GM23248 (cell line): Measurements from ENCODE around the gene GRB10. TPM values are rescaled to one million over a fixed set of nuclear protein-coding genes. Genes with fewer than 3 reads are reported as not detected.

ENCODE experiments used
- DNase-seq: peaks from one replicate; pipeline ENCODE4 v3.0.0-alpha.2; 2015
- H2AFZ ChIP-seq: fragments of 200-600 bp; sonication (generic); 2 replicates; pipeline ENCODE4 v1.6.1; 2016; ENCODE audit warnings: antibody characterized with exemption
- H3F3A ChIP-seq: fragments of 200-600 bp; sonication (generic); 2 replicates; pipeline ENCODE4 v1.6.1; 2016; ENCODE audit warnings: mild to moderate bottlenecking, antibody characterized with exemption, mixed run types; ENCODE audit not compliant: insufficient read depth
- H3K27ac ChIP-seq: fragments of 200-600 bp; sonication (generic); 2 replicates; pipeline ENCODE4 v1.5.1; 2016; ENCODE audit warnings: mild to moderate bottlenecking
- H3K27me3 ChIP-seq: fragments of 200-600 bp; sonication (generic); replicated peaks from 2 replicates; pipeline ENCODE4 v1.6.1; 2016; ENCODE audit warnings: mild to moderate bottlenecking; ENCODE audit not compliant: insufficient read depth
- H3K36me3 ChIP-seq: fragments of 200-600 bp; sonication (generic); 2 replicates; pipeline ENCODE4 v1.6.1; 2016; ENCODE audit warnings: low read depth, mild to moderate bottlenecking
- H3K4me1 ChIP-seq: fragments of 200-600 bp; sonication (generic); 2 replicates; pipeline ENCODE4 v1.6.1; 2016; ENCODE audit warnings: mild to moderate bottlenecking; ENCODE audit not compliant: insufficient read depth
- H3K4me2 ChIP-seq: fragments of 200-600 bp; sonication (generic); one replicate; pipeline ENCODE4 v1.6.1; 2016; ENCODE audit warnings: mild to moderate bottlenecking; ENCODE audit not compliant: unreplicated experiment
- H3K4me3 ChIP-seq: fragments of 200-600 bp; sonication (generic); 2 replicates; pipeline ENCODE4 v1.5.1; 2016; ENCODE audit warnings: mild to moderate bottlenecking
- H3K79me2 ChIP-seq: fragments of 200-600 bp; sonication (generic); 2 replicates; pipeline ENCODE4 v1.6.1; 2016; ENCODE audit warnings: mild to moderate bottlenecking; ENCODE audit not compliant: insufficient read depth
- H3K9ac ChIP-seq: fragments of 200-600 bp; sonication (generic); 2 replicates; pipeline ENCODE4 v1.6.1; 2016; ENCODE audit warnings: mild to moderate bottlenecking
- H3K9me2 ChIP-seq: fragments of 200-600 bp; sonication (generic); 2 replicates; pipeline ENCODE4 v1.6.1; 2016; ENCODE audit warnings: mixed run types, mild to moderate bottlenecking, moderate library complexity; ENCODE audit not compliant: insufficient read depth
- H3K9me3 ChIP-seq: fragments of 200-600 bp; sonication (generic); one replicate; pipeline ENCODE4 v1.6.1; 2017; ENCODE audit warnings: low read depth
- H4K20me1 ChIP-seq: fragments of 200-600 bp; sonication (generic); 2 replicates; pipeline ENCODE4 v1.6.0; 2016; ENCODE audit not compliant: insufficient read depth
- EZH2 ChIP-seq: fragments of 200-600 bp; sonication (generic); IDR thresholded peaks from 2 replicates; pipeline ENCODE4 v1.6.1; 2018; ENCODE audit warnings: antibody characterized with exemption, mild to moderate bottlenecking; ENCODE audit not compliant: insufficient read depth, poor library complexity, severe bottlenecking
- EZH2phosphoT487 ChIP-seq: fragments of 200-600 bp; sonication (generic); IDR thresholded peaks from 2 replicates; pipeline ENCODE4 v1.6.1; 2018; ENCODE audit warnings: antibody characterized with exemption, moderate library complexity, mild to moderate bottlenecking, low read depth; ENCODE audit not compliant: insufficient read depth
- WGBS, 2 experiments: methylation state at CpG; one replicate each; pipeline ENCODE4 v1.1.6; 2015 to 2017; ENCODE audit warnings: low lambda C conversion rate in 2 of 2, low coverage in 1 of 2; ENCODE audit errors: missing lambda C conversion rate in 2 of 2; 5-methylcytosine and 5-hydroxymethylcytosine counted together
- in situ Hi-C: fragments of 300-500 bp; cut with MboI; formaldehyde crosslinking; loops from 2 replicates; pipeline ENCODE4 v1.15.0; 2020
- polyA plus RNA-seq: library from polyadenylated mRNA; unstranded; fragments of >200 nt; fragmentation: Nextera tagmentation; extraction: Ambion mirVana; gene quantifications from 2 replicates; pipeline ENCODE4 v1.2.1, GENCODE V29; 2016
- total RNA-seq: library from RNA; depleted of rRNA; stranded (reverse); fragments of >200 nt; shearing (Covaris generic); gene quantifications from 2 replicates; pipeline ENCODE4 v1.2.3, GENCODE V29; 2014

The GRB10 gene
- total and polyA plus RNA-seq, 2 experiments from 2014 or later = 12.9 to 25.9 TPM

DNA sequence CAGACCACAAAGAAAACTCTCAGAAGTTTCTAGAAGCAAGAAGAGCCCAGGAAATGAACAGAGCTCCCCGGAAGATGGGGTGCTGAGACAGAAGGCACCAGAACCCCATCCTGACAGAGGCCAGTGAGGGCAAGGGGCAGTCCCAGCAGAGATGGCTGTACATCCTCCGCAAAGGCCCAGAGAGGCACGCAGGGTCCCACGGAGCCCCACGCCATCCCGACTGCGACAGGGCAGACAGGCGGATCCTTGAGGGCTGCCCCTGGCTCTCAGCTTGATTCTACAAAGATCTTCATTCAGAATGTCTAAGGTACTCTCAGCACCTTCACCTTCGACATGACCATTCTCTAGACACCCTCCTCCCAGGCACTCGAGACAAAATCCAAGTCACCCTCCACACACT lies 109.6 kb downstream of the GRB10 start:
- in situ Hi-C loops = no loop called here
- Histone ChIP-seq H3K9me2 (no peaks in the 10 kb centered on the region), H2AFZ (no peak overlapping the region), H4K20me1 (peaks cover 5% of the 10 kb centered on the region; the same call in 1 of the 2 replicates), H3K4me1 (no peaks in the 10 kb centered on the region), H3F3A (no peaks in the 10 kb centered on the region), H3K36me3 (peaks cover 10% of the 10 kb centered on the region; the same call in 1 of the 2 replicates), H3K9me3 (no peaks in the 10 kb centered on the region), H3K27me3 (no peaks in the 10 kb centered on the region), H3K9ac (no peak overlapping the region), H3K4me3 (no peak overlapping the region), H3K4me2 (no peak overlapping the region), H3K27ac (no peak overlapping the region), H3K79me2 (peaks cover 19% of the 10 kb centered on the region; the same call in 1 of the 2 replicates)
- WGBS, 2 experiments = 89 to 92% methylated on average over 10 of the region's 10 CpGs
- DNase-seq = no peak
- TF ChIP-seq EZH2 = no peak
- no peak for TF ChIP-seq EZH2phosphoT487

DNA sequence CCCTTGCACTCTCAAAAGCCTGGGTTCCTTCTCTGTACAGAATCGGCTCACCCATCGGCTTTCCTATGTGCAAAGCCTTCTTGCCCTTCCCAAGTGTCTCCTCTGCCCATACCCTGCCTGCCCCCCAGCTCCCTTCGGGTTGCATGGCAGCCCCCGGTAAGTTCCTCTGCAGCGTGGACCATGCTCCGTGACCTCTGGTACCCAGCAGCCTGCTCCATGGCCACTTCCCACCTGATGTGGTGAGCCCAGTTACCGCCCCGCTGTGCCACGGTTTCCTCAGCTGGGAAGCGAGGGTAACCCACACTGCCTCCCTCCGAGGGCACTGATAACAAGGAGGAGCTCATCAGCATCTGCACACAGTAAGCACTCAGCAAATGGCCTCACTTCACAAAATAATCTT lies 110.7 kb downstream of the GRB10 start:
- H3K9ac ChIP-seq = no peak overlapping the region
- no peaks in the 10 kb centered on the region for H3K9me3 ChIP-seq
- H3K9me2 ChIP-seq = no peaks in the 10 kb centered on the region
- peaks cover 12% of the 10 kb centered on the region; the same call in 1 of the 2 replicates for H4K20me1 ChIP-seq
- peaks cover 9% of the 10 kb centered on the region; the same call in 1 of the 2 replicates for H3K4me1 ChIP-seq
- TF ChIP-seq EZH2 = no peak
- TF ChIP-seq EZH2phosphoT487 = no peak
- no peak overlapping the region for H3K4me3 ChIP-seq
- peaks cover 12% of the 10 kb centered on the region; the same call in 1 of the 2 replicates for H3K79me2 ChIP-seq
- H3F3A ChIP-seq = no peaks in the 10 kb centered on the region; the same call in 1 of the 2 replicates
- no peak overlapping the region for H3K27ac ChIP-seq
- no peak overlapping the region for H3K4me2 ChIP-seq
- peaks cover 10% of the 10 kb centered on the region; the same call in 1 of the 2 replicates for H3K36me3 ChIP-seq
- no peaks in the 10 kb centered on the region for H3K27me3 ChIP-seq
- WGBS, 2 experiments = 90 to 95% methylated on average over 11 of the region's 11 CpGs
- H2AFZ ChIP-seq = no peak overlapping the region
- in situ Hi-C loops = no loop called here
- no peak for DNase-seq

DNA sequence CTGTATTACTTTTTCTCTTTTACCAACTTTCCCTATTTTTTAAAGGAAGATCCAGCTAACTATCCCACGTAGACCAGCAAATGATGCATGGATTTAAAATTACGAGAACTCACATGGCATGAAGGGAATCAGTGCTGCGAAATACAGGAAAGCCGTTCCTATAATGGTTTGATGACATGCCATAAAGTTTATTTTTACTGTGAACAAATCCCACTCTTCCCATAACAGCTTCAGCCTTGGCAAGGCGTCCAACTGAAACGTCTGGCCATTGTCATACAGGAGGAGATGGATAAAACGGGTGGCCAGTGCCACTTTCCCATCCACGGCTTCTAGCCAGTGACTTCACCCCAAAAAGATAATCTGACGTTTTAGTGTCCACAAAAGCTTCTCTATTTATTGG lies 111.3 kb downstream of the GRB10 start:
- WGBS, 2 experiments = 89 to 92% methylated on average over 9 of the region's 9 CpGs

DNA sequence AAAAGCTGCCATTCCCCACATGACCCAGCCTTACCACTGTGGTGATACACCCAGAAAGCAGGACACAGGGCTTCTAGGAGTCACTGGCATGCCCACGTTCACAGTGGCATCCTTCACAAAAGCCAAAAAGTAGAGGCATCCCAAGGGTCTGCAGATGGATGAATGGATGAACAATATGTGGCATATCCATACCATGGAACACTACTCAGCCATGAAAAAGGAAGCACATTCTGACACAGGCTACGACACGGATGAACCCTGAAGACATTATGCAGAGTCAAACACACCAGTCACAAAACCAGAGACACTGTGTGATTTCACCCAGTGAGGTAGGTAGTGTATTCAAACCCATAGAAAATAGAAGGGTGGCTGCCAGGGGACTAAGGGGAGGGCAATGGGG lies 112.8 kb downstream of the GRB10 start:
- Histone ChIP-seq H3K9ac (no peak overlapping the region), H3K4me3 (no peak overlapping the region), H3K79me2 (peaks cover 4% of the 10 kb centered on the region; the same call in 1 of the 2 replicates), H3K27ac (no peak overlapping the region), H3K9me3 (no peaks in the 10 kb centered on the region), H4K20me1 (peaks cover 21% of the 10 kb centered on the region; the same call in 1 of the 2 replicates), H3K27me3 (no peaks in the 10 kb centered on the region), H3K4me2 (no peak overlapping the region), H3K36me3 (peaks cover 10% of the 10 kb centered on the region; the same call in 1 of the 2 replicates), H3K4me1 (peaks cover 15% of the 10 kb centered on the region), H3F3A (peaks cover 4% of the 10 kb centered on the region; the same call in 1 of the 2 replicates), H2AFZ (no peak overlapping the region), H3K9me2 (no peaks in the 10 kb centered on the region)
- WGBS, 2 experiments = 31 to 33% methylated on average over 3 of the region's 3 CpGs
- TF ChIP-seq EZH2phosphoT487 (no peak), EZH2 (no peak)
- DNase-seq = no peak
- in situ Hi-C loops = loop anchor here (10.0 kb wide), 1 partner anchor 195 kb away; no protein-coding TSS in a partner anchor

More for the DNA sequence above, 111.3 kb downstream of the GRB10 start:
- H3F3A ChIP-seq = no peaks in the 10 kb centered on the region; the same call in 1 of the 2 replicates
- H3K4me3 ChIP-seq = no peak overlapping the region
- in situ Hi-C loops = no loop called here
- TF ChIP-seq EZH2 (no peak), EZH2phosphoT487 (no peak)
- H3K36me3 ChIP-seq = peaks cover 10% of the 10 kb centered on the region; the same call in 1 of the 2 replicates
- H3K79me2 ChIP-seq = peaks cover 12% of the 10 kb centered on the region; the same call in 1 of the 2 replicates
- no peak overlapping the region for H3K27ac ChIP-seq
- H3K4me1 ChIP-seq = peaks cover 9% of the 10 kb centered on the region; the same call in 1 of the 2 replicates
- no peaks in the 10 kb centered on the region for H3K9me3 ChIP-seq
- no peaks in the 10 kb centered on the region for H3K27me3 ChIP-seq
- H3K9me2 ChIP-seq = no peaks in the 10 kb centered on the region
- no peak overlapping the region for H3K9ac ChIP-seq
- H2AFZ ChIP-seq = no peak overlapping the region
- no peak overlapping the region for H3K4me2 ChIP-seq
- H4K20me1 ChIP-seq = peaks cover 12% of the 10 kb centered on the region; the same call in 1 of the 2 replicates
- DNase-seq = no peak
